ENCODE measurements around the gene WDR20.

DNA sequence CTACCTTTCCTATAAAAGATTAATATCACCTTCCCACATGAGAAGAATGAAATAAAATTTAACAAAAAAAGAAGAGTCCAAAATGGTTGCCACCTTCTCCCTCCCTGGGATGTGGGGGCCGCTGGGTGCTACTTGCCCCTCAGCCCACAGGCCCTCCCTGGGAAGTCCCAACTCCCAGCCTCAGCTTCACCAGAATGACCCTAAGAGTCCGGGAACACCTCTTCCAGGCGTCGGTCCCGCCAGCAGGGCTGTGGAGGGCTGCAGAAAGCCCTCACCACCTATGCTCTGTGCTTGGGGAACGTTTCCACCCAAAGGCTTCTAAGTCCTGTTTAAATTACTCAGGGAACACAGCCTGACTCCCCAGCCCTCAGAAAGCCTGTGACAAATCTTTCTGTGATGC, 93.4 kb downstream of the WDR20 start:
- TF ChIP-seq, protein P1, sequence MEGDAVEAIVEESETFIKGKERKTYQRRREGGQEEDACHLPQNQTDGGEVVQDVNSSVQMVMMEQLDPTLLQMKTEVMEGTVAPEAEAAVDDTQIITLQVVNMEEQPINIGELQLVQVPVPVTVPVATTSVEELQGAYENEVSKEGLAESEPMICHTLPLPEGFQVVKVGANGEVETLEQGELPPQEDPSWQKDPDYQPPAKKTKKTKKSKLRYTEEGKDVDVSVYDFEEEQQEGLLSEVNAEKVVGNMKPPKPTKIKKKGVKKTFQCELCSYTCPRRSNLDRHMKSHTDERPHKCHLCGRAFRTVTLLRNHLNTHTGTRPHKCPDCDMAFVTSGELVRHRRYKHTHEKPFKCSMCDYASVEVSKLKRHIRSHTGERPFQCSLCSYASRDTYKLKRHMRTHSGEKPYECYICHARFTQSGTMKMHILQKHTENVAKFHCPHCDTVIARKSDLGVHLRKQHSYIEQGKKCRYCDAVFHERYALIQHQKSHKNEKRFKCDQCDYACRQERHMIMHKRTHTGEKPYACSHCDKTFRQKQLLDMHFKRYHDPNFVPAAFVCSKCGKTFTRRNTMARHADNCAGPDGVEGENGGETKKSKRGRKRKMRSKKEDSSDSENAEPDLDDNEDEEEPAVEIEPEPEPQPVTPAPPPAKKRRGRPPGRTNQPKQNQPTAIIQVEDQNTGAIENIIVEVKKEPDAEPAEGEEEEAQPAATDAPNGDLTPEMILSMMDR (IDR thresholded peaks at IDR 0.05) = no peak
- no peak for TF ChIP-seq POLR2A (IDR thresholded peaks at IDR 0.05)
